H1 (cell line): Measurements from ENCODE around the gene SLC23A3. TPM values are rescaled to one million over a fixed set of nuclear protein-coding genes. Genes with fewer than 3 reads are reported as not detected.
A peak's percentile ranks its signal among the peaks of the same experiment; 100 is the strongest.

Experiments
- CTCF ChIA-PET: fragments of 300-600 bp; sonication (Branson Sonifier 250); formaldehyde crosslinking; loops from one replicate; lab custom pipeline; 2021; ENCODE audit not compliant: partially characterized antibody; lab: Charles Lee
- POLR2A ChIA-PET: fragments of 300-600 bp; sonication (Branson Sonifier 250); formaldehyde crosslinking; loops from one replicate; lab custom pipeline; 2021; ENCODE audit warnings: inconsistent platforms; ENCODE audit not compliant: partially characterized antibody; lab: Charles Lee
- DNase-seq, 2 experiments: peaks; one replicate each; pipeline versions ENCODE4 v3.0.0 to v3.0.0-alpha.2; 2010 to 2022; ENCODE audit warnings: low spot score in 2 of 2, low read depth in 1 of 2, mixed read lengths in 1 of 2
- FAIRE-seq: peaks from 2 replicates; lab custom pipeline; 2011; peaks lifted over from hg19 to GRCh38; lab: Jason Lieb, UNC
- H2AFZ ChIP-seq: 2 replicates; pipeline ENCODE4 v1.8.1; 2012; ENCODE audit warnings: low read length, inconsistent platforms
- H2AK5ac ChIP-seq: 2 replicates; pipeline ENCODE4 v1.6.1; 2013; ENCODE audit warnings: low read depth, low read length
- H2BK120ac ChIP-seq: replicated peaks from 2 replicates; pipeline ENCODE3; 2013; ENCODE audit warnings: low read depth, low read length, inconsistent platforms
- H2BK12ac ChIP-seq: 2 replicates; pipeline ENCODE4 v1.6.1; 2013; ENCODE audit warnings: low read depth, low read length
- H2BK15ac ChIP-seq: 2 replicates; pipeline ENCODE4 v1.6.1; 2013; ENCODE audit warnings: low read length
- H2BK20ac ChIP-seq: 2 replicates; pipeline ENCODE4 v1.6.1; 2013; ENCODE audit warnings: low read length
- H2BK5ac ChIP-seq: 2 replicates; pipeline ENCODE4 v1.6.1; 2013; ENCODE audit warnings: low read depth, low read length
- H3K14ac ChIP-seq: 2 replicates; pipeline ENCODE4 v1.6.1; 2013; ENCODE audit warnings: inconsistent platforms; ENCODE audit not compliant: insufficient read length
- H3K18ac ChIP-seq: 2 replicates; pipeline ENCODE4 v1.6.1; 2013; ENCODE audit warnings: low read length; ENCODE audit errors: extremely low read depth
- H3K23ac ChIP-seq: 2 replicates; pipeline ENCODE4 v1.6.1; 2013; ENCODE audit warnings: inconsistent platforms; ENCODE audit not compliant: insufficient read length
- H3K23me2 ChIP-seq: 2 replicates; pipeline ENCODE4 v1.6.1; 2013; ENCODE audit warnings: low read depth, low read length
- H3K27ac ChIP-seq: 2 replicates; pipeline ENCODE4 v1.6.1; 2011; ENCODE audit warnings: low read depth, low read length, inconsistent platforms
- H3K27me3 ChIP-seq, 4 experiments: replicated peaks in 1 of 4; 1 replicate in 1 of 4; 2 replicates in 3 of 4; pipeline versions ENCODE4 v1.6.1 to v1.8.1; 2011 to 2013; ENCODE audit warnings: low read length in 3 of 4, mild to moderate bottlenecking in 3 of 4, inconsistent platforms in 2 of 4, mixed read lengths in 2 of 4, moderate library complexity in 1 of 4; ENCODE audit not compliant: control insufficient read depth in 3 of 4, insufficient read depth in 3 of 4; ENCODE audit errors: extremely low read depth in 1 of 4
- H3K36me3 ChIP-seq, 4 experiments: 2 replicates each; pipeline versions ENCODE4 v1.6.1 to v1.8.1; 2011 to 2013; ENCODE audit warnings: mild to moderate bottlenecking in 4 of 4, low read length in 3 of 4, moderate library complexity in 2 of 4, control low read depth in 1 of 4, inconsistent platforms in 1 of 4; ENCODE audit not compliant: insufficient read depth in 4 of 4, control insufficient read depth in 2 of 4
- H3K4ac ChIP-seq: replicated peaks from 2 replicates; pipeline ENCODE3; 2013; ENCODE audit warnings: low read length, low read depth, mixed read lengths, inconsistent platforms; ENCODE audit not compliant: insufficient read length
- H3K4me1 ChIP-seq, 4 experiments: replicated peaks in 1 of 4; 1 replicate in 1 of 4; 2 replicates in 3 of 4; pipeline versions ENCODE4 v1.6.1 to v1.8.1; 2011 to 2013; ENCODE audit warnings: low read length in 3 of 4, inconsistent platforms in 2 of 4, mixed read lengths in 1 of 4; ENCODE audit not compliant: insufficient read depth in 4 of 4, control insufficient read depth in 3 of 4
- H3K4me2 ChIP-seq, 2 experiments: 2 replicates each; pipeline versions ENCODE4 v1.6.1 to v1.8.1; 2011 to 2013; ENCODE audit warnings: low read depth in 2 of 2, low read length in 2 of 2, control low read depth in 1 of 2, inconsistent platforms in 1 of 2, mild to moderate bottlenecking in 1 of 2; ENCODE audit not compliant: insufficient read depth in 1 of 2
- H3K4me3 ChIP-seq, 4 experiments: fragments of 200-600, 300-600 bp in 1 of 4; sonication (generic), shearing (Covaris generic), sonication (Bioruptor Twin) in 1 of 4; 2 replicates each; pipeline versions ENCODE4 v1.5.1 to v1.8.1; 2011 to 2016; ENCODE audit warnings: low read length in 4 of 4, low read depth in 3 of 4, control low read depth in 2 of 4, inconsistent platforms in 2 of 4, mild to moderate bottlenecking in 2 of 4, mixed read lengths in 1 of 4, moderate library complexity in 1 of 4; ENCODE audit not compliant: insufficient read depth in 2 of 4; ENCODE audit errors: extremely low read depth in 1 of 4
- H3K56ac ChIP-seq: replicated peaks from 2 replicates; pipeline ENCODE3; 2013; ENCODE audit warnings: low read depth, mild to moderate bottlenecking, mixed read lengths, low read length, inconsistent platforms; ENCODE audit not compliant: insufficient read length
- H3K79me1 ChIP-seq: 2 replicates; pipeline ENCODE4 v1.6.1; 2013; ENCODE audit warnings: low read depth, low read length, control low read depth
- H3K79me2 ChIP-seq, 2 experiments: 2 replicates each; pipeline versions ENCODE4 v1.6.1 to v1.8.1; 2012 to 2013; ENCODE audit warnings: low read length in 2 of 2, mild to moderate bottlenecking in 2 of 2, inconsistent platforms in 1 of 2; ENCODE audit not compliant: insufficient read depth in 2 of 2, control insufficient read depth in 1 of 2
- H3K9ac ChIP-seq, 4 experiments: replicated peaks in 1 of 4; 1 replicate in 1 of 4; 2 replicates in 3 of 4; pipeline versions ENCODE4 v1.6.1 to v1.8.1; 2011 to 2013; ENCODE audit warnings: low read depth in 3 of 4, low read length in 3 of 4, control low read depth in 2 of 4, mild to moderate bottlenecking in 2 of 4, moderate library complexity in 2 of 4, inconsistent platforms in 1 of 4; ENCODE audit errors: extremely low read depth in 1 of 4
- H3K9me3 ChIP-seq, 2 experiments: 2 replicates each; pipeline versions ENCODE4 v1.6.1 to v1.8.1; 2012 to 2013; ENCODE audit warnings: mild to moderate bottlenecking in 2 of 2, moderate library complexity in 2 of 2, control low read depth in 1 of 2, inconsistent platforms in 1 of 2, low read depth in 1 of 2, low read length in 1 of 2, mixed read lengths in 1 of 2; ENCODE audit not compliant: insufficient read depth in 2 of 2
- H4K20me1 ChIP-seq, 2 experiments: replicated peaks in 1 of 2; 2 replicates each; pipeline versions ENCODE3 to v1.8.1; 2011 to 2013; ENCODE audit warnings: inconsistent platforms in 2 of 2, low read length in 2 of 2, mild to moderate bottlenecking in 1 of 2; ENCODE audit not compliant: insufficient read depth in 2 of 2, control insufficient read depth in 1 of 2
- H4K5ac ChIP-seq: 2 replicates; pipeline ENCODE4 v1.6.1; 2013; ENCODE audit warnings: low read length, low read depth, mixed read lengths, inconsistent platforms; ENCODE audit not compliant: insufficient read length
- H4K8ac ChIP-seq: 2 replicates; pipeline ENCODE4 v1.8.0; 2013; ENCODE audit warnings: mild to moderate bottlenecking, moderate library complexity, low read length, inconsistent platforms; ENCODE audit not compliant: insufficient read depth; ENCODE audit errors: extremely low read depth
- H4K91ac ChIP-seq: replicated peaks from 2 replicates; pipeline ENCODE3; 2013; ENCODE audit warnings: low read length, mixed read lengths, inconsistent platforms; ENCODE audit not compliant: insufficient read length
- RAD21 ChIP-seq, 2 experiments: IDR thresholded peaks in 1 of 2; conservative IDR thresholded peaks in 1 of 2; 2 replicates each; pipeline ENCODE4 v1.6.1; 2011; ENCODE audit warnings: low read depth in 2 of 2, low read length in 2 of 2, improper control_type of control experiment in 1 of 2, inconsistent platforms in 1 of 2, mild to moderate bottlenecking in 1 of 2, moderate library complexity in 1 of 2
- WGBS, 2 experiments: shearing (Covaris generic) in 1 of 2; methylation state at CpG; one replicate each; pipeline versions ENCODE4 v1.1.6 to v1.1.7; 2013 to 2015; ENCODE audit warnings: low lambda C conversion rate in 2 of 2, mixed read lengths in 2 of 2, inconsistent platforms in 1 of 2, low coverage in 1 of 2, missing lambda C conversion rate in 1 of 2; ENCODE audit not compliant: insufficient replicate concordance in 2 of 2, insufficient coverage in 1 of 2, insufficient read length in 1 of 2; ENCODE audit errors: extremely low coverage in 1 of 2, missing lambda C conversion rate in 1 of 2; 5-methylcytosine and 5-hydroxymethylcytosine counted together
- polyA plus RNA-seq, 7 experiments: library from polyadenylated mRNA; depleted of rRNA in 3 of 7; stranded (reverse) in 5 of 7; unstranded in 2 of 7; fragments of >200 nt in 5 of 7; fragments of 200-250 nt in 2 of 7; gene quantifications; 1 replicate in 5 of 7; 2 replicates in 1 of 7; 4 replicates in 1 of 7; pipeline versions ENCODE4 v1.2.1 to v1.2.3, GENCODE V29; 2011 to 2013; ENCODE audit warnings: missing spikeins in 2 of 7, mixed read lengths in 2 of 7
- total RNA-seq: library from RNA; stranded (reverse); fragmentation: NEBNext Ultra II Directional; extraction: Animal tissue kit (Norgen Biotek cat#: 25700); gene quantifications from 2 replicates; pipeline ENCODE4 v1.2.1, GENCODE V29; 2021
- TF ChIP-seq, protein P1 (sequence below): IDR thresholded peaks from 2 replicates; pipeline ENCODE4 v1.6.1; 2012; ENCODE audit warnings: inconsistent platforms
- TF ChIP-seq, protein P2 (sequence below), 3 experiments: IDR thresholded peaks; 1 replicate in 2 of 3; 2 replicates in 1 of 3; pipeline versions ENCODE4 v1.5.1 to v1.6.1; 2011; ENCODE audit warnings: low read length in 3 of 3, mild to moderate bottlenecking in 3 of 3, inconsistent platforms in 2 of 3, low read depth in 1 of 3, moderate library complexity in 1 of 3; ENCODE audit not compliant: insufficient read depth in 1 of 3; ENCODE audit errors: control extremely low read depth in 1 of 3

SLC23A3 gene
- total and polyA plus RNA-seq, 2 of the 8 experiments (the other 6 are each of a cell fraction or from before 2014, with no cell fraction given): 0.35 to 0.84 TPM

DNA sequence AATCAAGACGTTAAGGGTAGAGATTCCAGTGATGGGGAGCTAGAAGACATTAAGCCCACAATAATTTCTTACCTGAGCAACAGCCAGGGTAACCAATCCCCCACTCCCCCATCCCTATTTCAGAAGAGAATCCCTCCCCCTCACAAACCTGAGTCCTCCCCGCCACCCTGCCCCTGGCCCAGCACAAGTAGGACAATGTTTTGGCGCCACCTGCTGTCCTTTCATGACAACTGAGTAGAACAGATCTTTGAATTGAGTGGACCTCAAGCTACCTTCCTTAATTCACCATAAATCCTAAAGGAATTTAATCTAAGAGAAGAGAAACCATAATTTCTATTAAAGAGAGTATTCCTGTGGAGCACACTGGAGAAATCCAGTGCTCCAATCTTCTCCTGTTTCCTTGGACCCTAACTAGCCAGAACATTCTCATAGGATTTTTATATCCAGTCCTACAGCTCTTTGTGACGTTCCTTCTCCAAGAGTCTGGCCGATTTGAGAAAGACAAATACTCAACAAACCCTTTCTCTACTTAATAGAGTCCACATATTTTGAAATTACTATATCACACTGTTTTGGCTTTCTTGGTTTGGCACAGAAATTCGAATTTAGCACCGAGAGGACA is 50.3 kb downstream of the SLC23A3 start:
- Histone ChIP-seq H3K4me2 (no peak overlapping the region), H3K4ac (no peak overlapping the region), H3K23ac (no peak overlapping the region), H3K23me2 (no peaks in the 10 kb centered on the region), H3K4me3 (no peak overlapping the region), H3K14ac (no peak overlapping the region), H3K79me1 (no peaks in the 10 kb centered on the region), H3K9me3 (no peaks in the 10 kb centered on the region), H3K27ac (no peak overlapping the region), H2BK15ac (no peak overlapping the region), H2AFZ (no peak overlapping the region), H3K27me3 (no peaks in the 10 kb centered on the region), H2BK120ac (no peak overlapping the region), H4K20me1 (peaks cover 0 to 2% of the 10 kb centered on the region in 2 experiments), H2BK5ac (no peak overlapping the region), H3K9ac (no peak overlapping the region), H2BK12ac (no peak overlapping the region), H3K56ac (no peak overlapping the region), H3K36me3 (no peaks in the 10 kb centered on the region), H4K5ac (no peak overlapping the region), H4K91ac (no peak overlapping the region), H2AK5ac (no peak overlapping the region), H3K4me1 (no peaks in the 10 kb centered on the region; a peak in 2 of 7 replicates), H2BK20ac (no peak overlapping the region), H4K8ac (no peak overlapping the region), H3K79me2 (no peaks in the 10 kb centered on the region), H3K18ac (no peak overlapping the region)
- TF ChIP-seq, protein P1, sequence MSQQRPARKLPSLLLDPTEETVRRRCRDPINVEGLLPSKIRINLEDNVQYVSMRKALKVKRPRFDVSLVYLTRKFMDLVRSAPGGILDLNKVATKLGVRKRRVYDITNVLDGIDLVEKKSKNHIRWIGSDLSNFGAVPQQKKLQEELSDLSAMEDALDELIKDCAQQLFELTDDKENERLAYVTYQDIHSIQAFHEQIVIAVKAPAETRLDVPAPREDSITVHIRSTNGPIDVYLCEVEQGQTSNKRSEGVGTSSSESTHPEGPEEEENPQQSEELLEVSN: no peak
- TF ChIP-seq RAD21 (IDR thresholded peaks at IDR 0.05 in 1 of 2, conservative IDR thresholded peaks at IDR 0.05 in 1 of 2; ENCODE audit: low read depth in 2 of 2, low read length in 2 of 2): peak; percentile 90 to 92
- TF ChIP-seq, protein P2, sequence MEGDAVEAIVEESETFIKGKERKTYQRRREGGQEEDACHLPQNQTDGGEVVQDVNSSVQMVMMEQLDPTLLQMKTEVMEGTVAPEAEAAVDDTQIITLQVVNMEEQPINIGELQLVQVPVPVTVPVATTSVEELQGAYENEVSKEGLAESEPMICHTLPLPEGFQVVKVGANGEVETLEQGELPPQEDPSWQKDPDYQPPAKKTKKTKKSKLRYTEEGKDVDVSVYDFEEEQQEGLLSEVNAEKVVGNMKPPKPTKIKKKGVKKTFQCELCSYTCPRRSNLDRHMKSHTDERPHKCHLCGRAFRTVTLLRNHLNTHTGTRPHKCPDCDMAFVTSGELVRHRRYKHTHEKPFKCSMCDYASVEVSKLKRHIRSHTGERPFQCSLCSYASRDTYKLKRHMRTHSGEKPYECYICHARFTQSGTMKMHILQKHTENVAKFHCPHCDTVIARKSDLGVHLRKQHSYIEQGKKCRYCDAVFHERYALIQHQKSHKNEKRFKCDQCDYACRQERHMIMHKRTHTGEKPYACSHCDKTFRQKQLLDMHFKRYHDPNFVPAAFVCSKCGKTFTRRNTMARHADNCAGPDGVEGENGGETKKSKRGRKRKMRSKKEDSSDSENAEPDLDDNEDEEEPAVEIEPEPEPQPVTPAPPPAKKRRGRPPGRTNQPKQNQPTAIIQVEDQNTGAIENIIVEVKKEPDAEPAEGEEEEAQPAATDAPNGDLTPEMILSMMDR (IDR thresholded peaks at IDR 0.05; ENCODE audit: control extremely low read depth in 1 of 3, insufficient read depth in 1 of 3, low read depth in 1 of 3, low read length in 3 of 3): peak; percentile 64 to 82 (median 67)
- CTCF ChIA-PET: interaction anchor here (0.7 to 37.2 kb wide), 34 partner anchors 6 to 411 kb away, joined by 3 to 1777 read pairs (median 4); partner anchors contain the start of genes CFAP65, IHH and SLC23A3
- FAIRE-seq (peak; percentile 55), DNase-seq (peak in 1 of 2 experiments; percentile 79)
- POLR2A ChIA-PET: interaction anchor here (1.0 kb wide), 2 partner anchors 8 to 61 kb away, joined by 3 to 4 read pairs; no protein-coding TSS in a partner anchor
- WGBS, 2 experiments: 50% methylated on average over 7 of the region's 7 CpGs; no CpG with 5 or more reads in 1 of the 2 experiments
